Activated T-cell treated with anti-CD3 and anti-CD28 coated beads, Interleukin-2, amount 50 U/mL, for 4 hours (primary cell): ENCODE data around the gene PLG. TPM values are rescaled to one million over a fixed set of nuclear protein-coding genes. Genes with fewer than 3 reads are reported as not detected.
"Not testable (repeated sequence)": the region's sequence is repeated elsewhere in the genome, so short reads cannot be mapped to it uniquely, and the experiment has no call there.

Source experiments
- ATAC-seq, 2 donors: fragments of 200-7000 bp; cut with Tn5 transposase; one replicate each; pipeline ENCODE4 v1.10.0; 2021
- DNase-seq: peaks from one replicate; pipeline ENCODE4 v3.0.0-alpha.2; 2020
- H3K27me3 Mint-ChIP-seq: one replicate; pipeline ENCODE4 v1.8.0; 2021; ENCODE audit warnings: low read depth, mixed read lengths
- H3K36me3 Mint-ChIP-seq: one replicate; pipeline ENCODE4 v1.8.0; 2022; ENCODE audit warnings: mixed read lengths; ENCODE audit not compliant: insufficient read depth
- H3K4me1 Mint-ChIP-seq: one replicate; pipeline ENCODE4 v1.8.0; 2021; ENCODE audit warnings: low read depth, mixed read lengths
- H3K4me3 Mint-ChIP-seq: one replicate; pipeline ENCODE4 v1.8.0; 2021; ENCODE audit warnings: mild to moderate bottlenecking, moderate library complexity, mixed read lengths
- H3K9me3 Mint-ChIP-seq: one replicate; pipeline ENCODE4 v1.8.0; 2021; ENCODE audit warnings: mixed read lengths
- total RNA-seq, 3 donors: library from RNA; stranded (reverse); gene quantifications; one replicate each; pipeline ENCODE4 v1.2.1, GENCODE V29; 2021

Gene PLG
- total RNA-seq, 3 donors from 2014 or later = 0.55 to 0.78 (median 0.76) TPM

- ATAC-seq (no peak), DNase-seq (no peak)
- Mint-ChIP-seq H3K4me1 (no peaks in the 10 kb centered on the region), H3K36me3 (no peaks in the 10 kb centered on the region), H3K9me3 (no peaks in the 10 kb centered on the region), H3K4me3 (no peak overlapping the region), H3K27me3 (peaks cover 5% of the 10 kb centered on the region)
Observed at GRCh38 chr6:160690458-160690857, 11.6 kb upstream of the PLG start.

DNA sequence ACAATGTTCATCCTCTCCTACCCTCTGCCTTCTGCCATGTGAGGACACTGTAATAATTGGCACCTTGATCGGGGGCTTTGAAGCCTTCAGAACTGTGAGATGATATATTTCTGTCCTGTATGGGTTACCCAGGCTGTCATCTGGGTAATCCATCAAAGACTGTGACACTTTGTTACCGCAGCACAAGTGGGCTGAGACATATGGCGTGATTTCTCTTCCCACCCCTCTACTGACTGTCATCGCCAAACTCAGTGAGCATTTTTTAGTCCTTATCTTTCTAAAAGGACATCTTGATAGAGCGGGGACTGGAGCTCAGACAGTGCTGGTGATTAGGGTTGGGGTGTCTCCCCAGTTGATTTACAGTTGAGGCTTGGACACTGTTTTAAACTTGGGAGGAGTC lies 10.4 kb upstream of the PLG start:
- Mint-ChIP-seq H3K9me3 (no peaks in the 10 kb centered on the region), H3K36me3 (no peaks in the 10 kb centered on the region), H3K4me3 (no peak overlapping the region), H3K27me3 (peaks cover 3% of the 10 kb centered on the region), H3K4me1 (no peaks in the 10 kb centered on the region)
- ATAC-seq (no peak), DNase-seq (no peak)

DNA sequence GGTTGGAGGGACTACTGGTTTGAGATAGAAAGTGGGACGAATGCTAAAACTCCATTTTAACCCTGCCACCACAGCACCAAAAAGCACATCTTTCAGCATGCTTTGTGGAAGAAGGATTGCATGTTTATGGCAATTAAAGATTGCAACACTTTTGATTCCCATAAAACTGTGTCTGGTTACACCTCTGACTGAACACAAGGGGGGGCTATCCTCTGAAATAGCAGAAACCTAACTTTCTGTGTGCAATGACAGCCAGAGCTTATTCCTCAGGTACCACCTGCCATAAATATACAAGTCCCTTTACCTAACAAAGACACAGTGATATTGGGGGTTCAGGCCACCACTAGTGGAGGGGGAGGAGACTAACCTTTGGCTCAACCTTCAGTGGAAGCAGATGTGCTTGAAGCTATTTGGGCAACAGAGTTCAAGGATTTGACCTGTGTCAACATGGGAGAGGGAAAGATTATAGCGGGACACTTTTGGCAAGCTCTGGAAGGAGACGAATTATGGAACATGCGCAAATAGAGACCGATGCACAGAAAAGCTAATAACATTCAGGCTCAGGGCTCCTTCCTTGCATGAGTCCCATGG lies 9.6 kb upstream of the PLG start:
- H3K36me3 Mint-ChIP-seq = no peaks in the 10 kb centered on the region
- DNase-seq = no peak
- no peak for ATAC-seq
- no peaks in the 10 kb centered on the region for H3K4me1 Mint-ChIP-seq
- H3K4me3 Mint-ChIP-seq = no peak overlapping the region
- no peaks in the 10 kb centered on the region for H3K9me3 Mint-ChIP-seq
- H3K27me3 Mint-ChIP-seq = peaks cover 3% of the 10 kb centered on the region

GRCh38 chr6:160695025-160695424 lies 7.0 kb upstream of the PLG start:
- H3K36me3 Mint-ChIP-seq, ATAC-seq, H3K27me3 Mint-ChIP-seq, H3K9me3 Mint-ChIP-seq, H3K4me1 Mint-ChIP-seq, DNase-seq, H3K4me3 Mint-ChIP-seq: not testable (repeated sequence)

DNA sequence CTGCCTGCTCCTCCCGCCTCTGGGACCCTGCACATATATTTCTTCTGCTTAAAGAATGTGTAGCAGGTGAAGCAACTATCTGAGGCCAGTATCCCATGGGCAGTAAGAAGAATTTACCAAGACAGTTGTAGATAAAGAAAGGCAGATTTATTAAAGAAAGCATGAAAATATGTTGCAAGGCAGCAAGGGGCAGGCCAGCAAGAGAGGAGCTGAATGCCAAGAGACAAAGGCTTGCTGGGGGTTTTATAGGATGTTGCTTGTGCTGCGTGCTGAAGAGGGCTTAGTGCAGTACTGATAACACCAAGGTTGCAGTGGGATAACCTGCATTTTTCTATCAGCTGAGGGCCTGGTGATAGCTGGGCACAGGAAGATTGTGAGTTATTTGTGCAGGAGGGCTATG lies 6.4 kb upstream of the PLG start:
- not testable (repeated sequence) for H3K9me3 Mint-ChIP-seq, H3K4me3 Mint-ChIP-seq, ATAC-seq, DNase-seq, H3K4me1 Mint-ChIP-seq, H3K27me3 Mint-ChIP-seq, H3K36me3 Mint-ChIP-seq

DNA sequence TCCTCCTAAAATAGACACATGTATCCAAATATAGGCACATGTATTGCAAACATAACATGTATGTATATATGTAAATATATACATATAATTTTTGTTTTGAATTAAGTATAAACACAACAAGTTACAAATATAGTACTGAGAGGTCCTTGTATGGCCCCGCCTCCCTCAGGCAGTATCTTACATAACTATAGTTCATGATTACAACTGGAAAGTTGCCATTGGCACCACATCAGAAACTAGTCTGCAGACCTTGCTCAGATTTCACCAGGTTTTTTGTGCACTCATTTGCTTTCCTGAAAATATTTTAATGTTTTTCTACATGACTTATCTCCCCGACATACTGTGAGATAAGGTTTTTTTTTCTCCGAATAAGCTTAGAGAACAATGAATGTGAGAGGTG lies 5.2 kb upstream of the PLG start:
- not testable (repeated sequence) for H3K36me3 Mint-ChIP-seq, H3K9me3 Mint-ChIP-seq, ATAC-seq, H3K4me3 Mint-ChIP-seq, H3K4me1 Mint-ChIP-seq, DNase-seq
- H3K27me3 Mint-ChIP-seq = peaks cover 10% of the 10 kb centered on the region

DNA sequence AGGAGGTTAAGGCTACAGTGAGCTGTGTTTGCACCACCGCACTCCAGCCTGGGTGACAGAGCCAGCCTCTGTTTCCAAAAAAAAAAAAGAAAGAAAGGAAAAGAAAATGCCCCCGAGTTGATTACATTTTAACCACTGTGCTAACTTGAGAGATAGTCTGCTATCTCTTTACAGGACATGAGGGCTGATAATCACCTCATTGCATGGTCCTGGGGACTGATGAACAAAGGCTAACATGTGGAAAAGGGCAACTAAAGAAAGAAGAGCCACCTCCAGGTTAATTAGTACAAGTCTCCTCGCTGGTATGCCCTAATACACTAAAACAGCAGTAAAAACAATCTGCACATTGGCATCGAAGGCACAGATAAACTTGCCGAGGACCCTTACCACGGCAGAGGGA lies 4.2 kb upstream of the PLG start:
- ATAC-seq (no peak), DNase-seq (no peak)
- no peaks in the 10 kb centered on the region for H3K9me3 Mint-ChIP-seq
- no peak overlapping the region for H3K4me3 Mint-ChIP-seq
- H3K4me1 Mint-ChIP-seq = no peaks in the 10 kb centered on the region
- no peaks in the 10 kb centered on the region for H3K36me3 Mint-ChIP-seq
- H3K27me3 Mint-ChIP-seq = peaks cover 13% of the 10 kb centered on the region

DNA sequence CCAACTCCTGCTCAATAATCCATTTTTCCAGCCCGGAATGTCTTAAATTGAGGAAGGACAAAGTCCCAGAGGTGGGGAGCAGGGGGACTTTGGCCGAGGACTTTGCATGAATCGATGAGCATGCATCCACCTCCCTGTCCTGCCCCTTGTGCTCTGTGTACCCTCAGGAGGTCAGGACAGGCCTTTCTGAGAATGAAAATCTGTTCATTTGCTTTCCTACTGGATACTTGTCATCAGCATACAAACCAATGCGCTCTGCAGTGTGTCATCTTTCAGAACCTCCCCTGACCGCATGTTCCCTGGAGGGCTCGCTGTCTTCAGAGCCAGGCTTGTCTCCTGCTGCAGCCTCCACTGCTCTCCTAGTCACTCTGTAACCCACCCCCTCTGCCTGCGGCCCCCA lies 2.6 kb downstream of the PLG start:
- H3K9me3 Mint-ChIP-seq, H3K36me3 Mint-ChIP-seq, H3K4me1 Mint-ChIP-seq, H3K4me3 Mint-ChIP-seq, ATAC-seq, DNase-seq: not testable (repeated sequence)
- peaks cover 19% of the 10 kb centered on the region for H3K27me3 Mint-ChIP-seq

DNA sequence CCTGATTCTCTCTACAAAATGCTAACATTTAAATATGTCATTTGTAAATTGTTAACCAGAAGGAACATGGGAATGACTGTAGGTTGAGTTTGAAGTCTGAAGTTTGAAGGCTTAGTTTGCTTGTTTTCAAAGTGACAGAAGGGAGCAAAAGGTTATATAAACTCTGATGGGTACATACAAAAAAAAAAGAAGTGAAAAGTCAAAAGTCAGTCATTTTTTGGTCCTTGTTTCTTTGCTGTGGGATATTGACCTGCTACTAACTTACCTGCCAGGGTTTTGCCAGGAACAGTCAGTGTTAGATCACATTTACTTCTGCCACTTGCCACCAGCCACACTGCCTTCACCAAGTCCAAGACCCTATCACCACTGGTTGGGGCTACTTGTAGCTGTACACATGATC lies 6.9 kb downstream of the PLG start:
- not testable (repeated sequence) for H3K9me3 Mint-ChIP-seq, H3K36me3 Mint-ChIP-seq, ATAC-seq, H3K4me1 Mint-ChIP-seq, H3K4me3 Mint-ChIP-seq, DNase-seq
- peaks cover 12% of the 10 kb centered on the region for H3K27me3 Mint-ChIP-seq

- Mint-ChIP-seq H3K9me3 (no peaks in the 10 kb centered on the region), H3K4me3 (no peak overlapping the region), H3K36me3 (no peaks in the 10 kb centered on the region), H3K27me3 (no peaks in the 10 kb centered on the region), H3K4me1 (no peaks in the 10 kb centered on the region)
- DNase-seq (no peak), ATAC-seq (no peak)
Observed at GRCh38 chr6:160714731-160715316, 12.8 kb downstream of the PLG start.

- ATAC-seq = no peak
- H3K36me3 Mint-ChIP-seq = no peaks in the 10 kb centered on the region
- H3K4me3 Mint-ChIP-seq = no peak overlapping the region
- no peak for DNase-seq
- H3K9me3 Mint-ChIP-seq = no peaks in the 10 kb centered on the region
- no peaks in the 10 kb centered on the region for H3K4me1 Mint-ChIP-seq
- peaks cover 3% of the 10 kb centered on the region for H3K27me3 Mint-ChIP-seq
Observed at GRCh38 chr6:160730911-160731310, 28.9 kb downstream of the PLG start.

DNA sequence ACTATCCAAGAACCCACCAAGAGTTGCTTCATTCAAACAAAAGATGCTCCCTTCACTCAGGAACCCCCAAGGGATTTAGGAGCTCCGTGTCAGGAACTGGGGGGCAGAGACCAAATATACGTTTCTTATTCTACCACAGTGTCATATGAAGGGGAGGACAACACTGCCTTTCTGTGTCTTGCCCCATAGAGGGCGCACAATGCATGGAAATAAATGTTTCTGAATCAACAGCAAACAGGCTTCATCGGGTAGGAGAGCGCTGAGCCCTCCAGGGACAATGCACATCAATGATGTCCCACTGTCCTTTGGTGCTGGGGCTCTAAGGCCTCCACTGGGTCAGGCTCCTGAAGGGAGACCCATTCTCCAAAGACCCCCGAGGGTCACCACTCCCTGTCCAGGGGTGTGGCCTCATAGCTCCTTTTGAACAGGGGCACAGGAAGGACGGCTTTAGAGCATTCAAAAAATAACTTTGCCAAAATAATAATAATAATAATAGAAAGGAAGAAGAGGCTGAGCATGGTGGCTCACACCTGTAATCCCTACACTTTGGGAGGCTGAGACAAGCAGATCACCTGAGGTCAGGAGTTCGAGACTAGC lies 31.1 kb downstream of the PLG start:
- DNase-seq = no peak
- H3K27me3 Mint-ChIP-seq = peaks cover 3% of the 10 kb centered on the region
- H3K4me3 Mint-ChIP-seq = no peak overlapping the region
- ATAC-seq = peak in 1 of 2 donors; percentile 66
- no peaks in the 10 kb centered on the region for H3K9me3 Mint-ChIP-seq
- H3K4me1 Mint-ChIP-seq = no peaks in the 10 kb centered on the region
- H3K36me3 Mint-ChIP-seq = no peaks in the 10 kb centered on the region

GRCh38 chr6:160734627-160735026 lies 32.6 kb downstream of the PLG start:
- DNase-seq (no peak), ATAC-seq (no peak)
- H3K4me3 Mint-ChIP-seq = no peak overlapping the region
- H3K9me3 Mint-ChIP-seq = no peaks in the 10 kb centered on the region
- H3K27me3 Mint-ChIP-seq = peaks cover 3% of the 10 kb centered on the region
- H3K36me3 Mint-ChIP-seq = no peaks in the 10 kb centered on the region
- H3K4me1 Mint-ChIP-seq = no peaks in the 10 kb centered on the region

- no peak for DNase-seq
- Mint-ChIP-seq H3K9me3 (no peaks in the 10 kb centered on the region), H3K36me3 (no peaks in the 10 kb centered on the region), H3K4me3 (no peak overlapping the region), H3K4me1 (no peaks in the 10 kb centered on the region), H3K27me3 (peaks cover 3% of the 10 kb centered on the region)
- ATAC-seq = no peak
Observed at GRCh38 chr6:160735523-160735922, 33.5 kb downstream of the PLG start.

DNA sequence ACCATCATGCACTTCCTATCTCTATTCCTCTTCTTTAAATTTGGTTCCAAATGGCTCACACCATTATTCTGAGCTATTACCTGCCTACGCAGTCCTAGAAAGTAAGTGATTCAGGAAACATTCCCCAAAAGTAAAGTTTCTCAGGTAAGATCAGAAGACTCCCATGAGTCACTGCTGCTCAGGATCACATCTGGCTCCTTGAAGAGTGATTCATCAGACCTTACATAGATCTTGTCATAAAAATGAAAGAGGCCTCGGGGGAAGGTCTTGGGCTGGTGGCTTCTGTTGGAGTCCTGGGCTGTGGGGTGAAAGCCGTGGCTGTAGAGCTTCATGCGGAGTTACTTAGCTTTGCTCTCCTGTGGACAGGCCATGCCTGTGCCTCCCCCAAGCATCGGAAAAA lies 35.9 kb downstream of the PLG start:
- ATAC-seq = peak in 1 of 2 donors; percentile 21
- no peaks in the 10 kb centered on the region for H3K4me1 Mint-ChIP-seq

More for the DNA sequence above, 35.9 kb downstream of the PLG start:
- Mint-ChIP-seq H3K9me3 (no peaks in the 10 kb centered on the region), H3K36me3 (no peaks in the 10 kb centered on the region), H3K27me3 (peaks cover 3% of the 10 kb centered on the region), H3K4me3 (no peak overlapping the region)
- DNase-seq = no peak
